Measurements from ENCODE around the gene MZT2B.
A peak's percentile ranks its signal among the peaks of the same experiment; 100 is the strongest.
"Not testable (repeated sequence)": the region's sequence is repeated elsewhere in the genome, so short reads cannot be mapped to it uniquely, and the experiment has no call there.

The MZT2B gene

DNA sequence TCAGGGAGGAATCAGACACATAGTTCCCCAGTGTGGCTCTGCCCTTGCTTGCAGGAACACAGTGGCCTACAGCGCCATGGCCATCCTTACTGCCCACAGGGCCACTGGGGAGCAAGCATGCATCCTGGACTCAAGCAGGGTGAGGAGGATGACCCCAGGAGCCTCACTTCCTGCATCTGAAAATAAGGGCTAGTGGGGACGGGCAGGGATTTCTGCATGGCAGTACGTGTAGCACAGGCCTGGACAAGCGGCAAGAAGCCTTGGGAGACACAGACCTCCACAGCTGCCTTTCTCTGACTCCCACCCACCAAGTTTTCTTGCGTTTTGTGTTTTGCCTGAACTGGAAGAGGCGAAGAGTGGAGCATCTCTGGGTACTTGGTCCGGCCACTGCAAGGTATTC is 19.6 kb upstream of the MZT2B start:
- H3K4me3 ChIP-seq (ENCODE audit: low read depth, low read length); H3K27ac ChIP-seq (ENCODE audit: low read depth, low read length); H3K4me1 ChIP-seq (ENCODE audit: control insufficient read depth, insufficient read depth, low read length, unreplicated experiment); H3K27me3 ChIP-seq (ENCODE audit: insufficient read depth, low read length); H3K36me3 ChIP-seq (ENCODE audit: insufficient read depth, low read length); H2AFZ ChIP-seq (ENCODE audit: low read length, unreplicated experiment); H3K79me2 ChIP-seq (ENCODE audit: control insufficient read depth, insufficient read depth, low read length, unreplicated experiment): not testable (repeated sequence)

DNA sequence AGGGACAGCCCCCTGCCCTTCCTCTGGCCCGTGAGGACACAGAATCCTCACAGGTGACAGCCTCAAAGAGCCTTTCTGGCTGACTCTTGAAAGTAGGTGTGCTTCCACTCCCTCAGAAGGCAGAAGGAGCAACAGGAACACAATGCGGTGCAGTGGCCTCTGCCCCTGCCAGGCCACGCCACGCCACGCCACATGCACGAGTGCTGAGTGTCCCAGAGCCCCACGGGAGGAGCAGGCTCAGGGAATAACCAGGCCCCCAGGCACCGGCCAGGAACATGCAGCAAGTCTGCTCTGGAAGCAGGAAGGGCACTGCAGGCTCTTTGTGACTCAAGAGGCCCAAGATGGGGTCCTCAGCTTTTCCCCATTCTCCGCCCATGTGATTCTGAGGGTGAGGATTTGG is 19.1 kb upstream of the MZT2B start:
- no peak overlapping the region for H2AFZ ChIP-seq (ENCODE audit: low read length, unreplicated experiment)
- no peaks in the 10 kb centered on the region for H3K4me1 ChIP-seq (ENCODE audit: control insufficient read depth, insufficient read depth, low read length, unreplicated experiment)
- no peaks in the 10 kb centered on the region for H3K79me2 ChIP-seq (ENCODE audit: control insufficient read depth, insufficient read depth, low read length, unreplicated experiment)
- H3K27me3 ChIP-seq (ENCODE audit: insufficient read depth, low read length) = no peaks in the 10 kb centered on the region
- no peak overlapping the region for H3K27ac ChIP-seq (ENCODE audit: low read depth, low read length)
- no peak overlapping the region for H3K4me3 ChIP-seq (ENCODE audit: low read depth, low read length)
- 0 out of 2 replicates have a peak, but pooled peaks cover 4% of the 10 kb centered on the region for H3K36me3 ChIP-seq (ENCODE audit: insufficient read depth, low read length)

DNA sequence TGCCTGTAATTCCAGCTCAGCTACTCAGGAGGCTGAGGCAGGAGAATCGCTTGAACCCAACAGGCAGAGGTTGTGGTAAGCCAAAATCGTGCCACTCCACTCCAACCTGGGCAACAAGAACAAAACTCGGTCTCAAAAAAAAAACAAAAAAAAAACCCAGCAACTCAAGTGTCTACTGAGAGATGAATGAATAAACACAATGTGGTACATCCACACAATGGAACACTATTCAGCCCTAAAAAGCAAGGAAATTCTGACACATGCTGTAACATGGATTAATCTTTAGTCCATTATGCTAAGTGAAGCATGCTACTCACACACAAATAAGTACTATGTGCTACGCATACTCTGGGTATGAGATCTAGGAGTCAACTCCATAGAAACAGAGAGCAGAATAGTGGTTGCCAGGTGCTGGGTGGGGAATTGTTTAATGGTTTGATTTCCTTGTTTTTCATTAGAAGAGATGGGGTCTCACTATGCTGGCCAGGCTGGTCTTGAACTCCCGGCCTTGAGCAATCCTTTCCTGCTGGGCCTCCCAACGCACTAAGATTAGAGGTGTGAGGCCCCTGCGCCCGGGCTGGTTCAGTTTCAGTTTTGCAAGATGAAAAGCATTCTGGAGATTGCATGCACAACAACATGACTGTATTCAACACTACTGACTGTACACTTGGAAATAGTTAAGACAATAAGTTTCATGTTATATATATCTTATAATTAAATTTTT is 16.6 kb upstream of the MZT2B start:
- no peaks in the 10 kb centered on the region for H3K4me1 ChIP-seq (ENCODE audit: control insufficient read depth, insufficient read depth, low read length, unreplicated experiment)
- no peak overlapping the region for H3K27ac ChIP-seq (ENCODE audit: low read depth, low read length)
- no peaks in the 10 kb centered on the region for H3K79me2 ChIP-seq (ENCODE audit: control insufficient read depth, insufficient read depth, low read length, unreplicated experiment)
- no peak overlapping the region for H2AFZ ChIP-seq (ENCODE audit: low read length, unreplicated experiment)
- H3K27me3 ChIP-seq (ENCODE audit: insufficient read depth, low read length) = no peaks in the 10 kb centered on the region
- H3K36me3 ChIP-seq (ENCODE audit: insufficient read depth, low read length) = 0 out of 2 replicates have a peak, but pooled peaks cover 4% of the 10 kb centered on the region
- no peak overlapping the region for H3K4me3 ChIP-seq (ENCODE audit: low read depth, low read length)

DNA sequence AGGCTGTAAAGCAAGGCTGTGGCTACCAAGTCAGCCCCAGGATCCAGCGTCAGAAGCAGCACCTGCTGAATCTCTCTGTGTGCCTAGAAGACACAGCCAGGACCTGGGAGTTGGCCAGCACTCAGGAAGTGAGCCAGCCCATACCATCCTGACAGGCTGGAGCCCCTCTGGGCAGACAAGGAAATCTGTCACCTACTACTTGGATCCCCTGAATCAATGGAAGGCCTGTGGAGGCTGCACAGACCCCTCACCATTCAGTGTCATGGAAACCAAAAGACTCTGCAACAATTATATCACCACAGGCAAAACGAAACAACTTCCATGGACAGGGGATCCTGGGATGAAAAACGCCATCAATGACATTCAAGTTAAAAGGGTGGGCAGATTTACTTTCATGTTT is 15.5 kb upstream of the MZT2B start:
- H3K79me2 ChIP-seq (ENCODE audit: control insufficient read depth, insufficient read depth, low read length, unreplicated experiment); H2AFZ ChIP-seq (ENCODE audit: low read length, unreplicated experiment); H3K27me3 ChIP-seq (ENCODE audit: insufficient read depth, low read length); H3K4me1 ChIP-seq (ENCODE audit: control insufficient read depth, insufficient read depth, low read length, unreplicated experiment); H3K4me3 ChIP-seq (ENCODE audit: low read depth, low read length); H3K27ac ChIP-seq (ENCODE audit: low read depth, low read length); H3K36me3 ChIP-seq (ENCODE audit: insufficient read depth, low read length): not testable (repeated sequence)

DNA sequence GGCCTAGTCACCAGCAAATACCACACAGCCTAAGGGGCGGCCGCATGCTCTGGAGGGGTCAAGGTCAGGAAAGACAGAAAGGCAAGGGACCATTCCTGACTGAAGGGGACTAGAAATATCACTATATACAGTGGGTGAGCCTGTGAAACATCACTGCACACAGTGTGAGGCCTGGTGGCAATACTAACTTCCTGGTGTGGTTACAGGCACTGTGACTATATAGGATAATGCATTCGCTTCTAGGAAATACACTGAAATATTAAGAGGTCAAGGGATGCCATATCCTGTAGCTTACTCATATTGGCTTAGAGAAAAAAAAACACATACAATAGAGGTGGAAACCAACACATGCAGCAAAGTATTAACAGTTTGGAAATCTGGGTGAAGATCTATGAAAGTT is 12.9 kb upstream of the MZT2B start:
- not testable (repeated sequence) for H3K4me1 ChIP-seq (ENCODE audit: control insufficient read depth, insufficient read depth, low read length, unreplicated experiment); H3K4me3 ChIP-seq (ENCODE audit: low read depth, low read length); H3K27ac ChIP-seq (ENCODE audit: low read depth, low read length); H3K79me2 ChIP-seq (ENCODE audit: control insufficient read depth, insufficient read depth, low read length, unreplicated experiment); H3K27me3 ChIP-seq (ENCODE audit: insufficient read depth, low read length); H2AFZ ChIP-seq (ENCODE audit: low read length, unreplicated experiment); H3K36me3 ChIP-seq (ENCODE audit: insufficient read depth, low read length)

DNA sequence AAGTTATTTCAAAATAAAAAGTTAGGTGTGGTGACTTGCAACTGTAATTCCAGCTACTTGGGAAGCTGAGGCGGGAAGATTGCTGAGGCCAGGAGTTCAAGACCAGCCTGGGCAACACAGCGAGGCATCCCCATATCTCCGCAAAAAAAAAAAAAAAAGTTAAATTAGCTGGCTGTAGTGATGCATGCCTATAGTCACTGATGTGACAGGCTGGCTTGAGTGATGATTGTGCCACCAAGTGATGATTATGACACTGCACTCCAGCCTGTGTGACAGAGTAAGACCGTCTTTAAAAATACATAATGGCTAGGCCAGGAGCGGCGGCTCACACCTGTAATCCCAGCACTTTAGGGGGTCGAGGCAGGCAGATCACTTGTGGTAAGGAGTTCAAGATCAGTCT is 12.2 kb upstream of the MZT2B start:
- Histone ChIP-seq H3K36me3 (ENCODE audit: insufficient read depth, low read length) (0 out of 2 replicates have a peak, but pooled peaks cover 7% of the 10 kb centered on the region), H2AFZ (ENCODE audit: low read length, unreplicated experiment) (no peak overlapping the region)

DNA sequence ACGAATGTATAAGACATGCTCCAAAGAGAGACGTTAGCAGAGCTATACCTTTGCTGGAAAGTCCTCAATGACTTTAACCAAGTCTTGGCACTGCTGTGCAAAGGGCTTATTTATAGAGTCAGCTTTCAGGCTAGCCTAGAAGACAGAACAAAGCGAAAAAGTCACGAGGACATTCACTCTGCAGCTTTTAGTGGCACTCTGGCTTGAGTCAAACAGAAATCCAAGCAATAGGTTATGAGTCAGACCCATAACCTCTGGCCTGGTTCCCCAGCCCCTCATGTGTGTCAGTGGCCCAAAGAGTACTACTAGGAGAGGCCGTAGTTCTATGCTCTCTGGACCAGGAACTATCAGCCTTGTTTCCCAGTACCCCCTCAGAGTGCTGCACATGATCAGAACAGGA is 7.2 kb upstream of the MZT2B start:
- H2AFZ ChIP-seq (ENCODE audit: low read length, unreplicated experiment); H3K36me3 ChIP-seq (ENCODE audit: insufficient read depth, low read length); H3K4me3 ChIP-seq (ENCODE audit: low read depth, low read length); H3K27ac ChIP-seq (ENCODE audit: low read depth, low read length); H3K4me1 ChIP-seq (ENCODE audit: control insufficient read depth, insufficient read depth, low read length, unreplicated experiment); H3K27me3 ChIP-seq (ENCODE audit: insufficient read depth, low read length): not testable (repeated sequence)
- peaks cover 36% of the 10 kb centered on the region for H3K79me2 ChIP-seq (ENCODE audit: control insufficient read depth, insufficient read depth, low read length, unreplicated experiment)

More for the DNA sequence above, 12.2 kb upstream of the MZT2B start:
- H3K79me2 ChIP-seq (ENCODE audit: control insufficient read depth, insufficient read depth, low read length, unreplicated experiment) = peaks cover 2% of the 10 kb centered on the region
- no peaks in the 10 kb centered on the region for H3K27me3 ChIP-seq (ENCODE audit: insufficient read depth, low read length)
- no peak overlapping the region for H3K4me3 ChIP-seq (ENCODE audit: low read depth, low read length)
- peaks cover 2% of the 10 kb centered on the region for H3K4me1 ChIP-seq (ENCODE audit: control insufficient read depth, insufficient read depth, low read length, unreplicated experiment)
- no peak overlapping the region for H3K27ac ChIP-seq (ENCODE audit: low read depth, low read length)

DNA sequence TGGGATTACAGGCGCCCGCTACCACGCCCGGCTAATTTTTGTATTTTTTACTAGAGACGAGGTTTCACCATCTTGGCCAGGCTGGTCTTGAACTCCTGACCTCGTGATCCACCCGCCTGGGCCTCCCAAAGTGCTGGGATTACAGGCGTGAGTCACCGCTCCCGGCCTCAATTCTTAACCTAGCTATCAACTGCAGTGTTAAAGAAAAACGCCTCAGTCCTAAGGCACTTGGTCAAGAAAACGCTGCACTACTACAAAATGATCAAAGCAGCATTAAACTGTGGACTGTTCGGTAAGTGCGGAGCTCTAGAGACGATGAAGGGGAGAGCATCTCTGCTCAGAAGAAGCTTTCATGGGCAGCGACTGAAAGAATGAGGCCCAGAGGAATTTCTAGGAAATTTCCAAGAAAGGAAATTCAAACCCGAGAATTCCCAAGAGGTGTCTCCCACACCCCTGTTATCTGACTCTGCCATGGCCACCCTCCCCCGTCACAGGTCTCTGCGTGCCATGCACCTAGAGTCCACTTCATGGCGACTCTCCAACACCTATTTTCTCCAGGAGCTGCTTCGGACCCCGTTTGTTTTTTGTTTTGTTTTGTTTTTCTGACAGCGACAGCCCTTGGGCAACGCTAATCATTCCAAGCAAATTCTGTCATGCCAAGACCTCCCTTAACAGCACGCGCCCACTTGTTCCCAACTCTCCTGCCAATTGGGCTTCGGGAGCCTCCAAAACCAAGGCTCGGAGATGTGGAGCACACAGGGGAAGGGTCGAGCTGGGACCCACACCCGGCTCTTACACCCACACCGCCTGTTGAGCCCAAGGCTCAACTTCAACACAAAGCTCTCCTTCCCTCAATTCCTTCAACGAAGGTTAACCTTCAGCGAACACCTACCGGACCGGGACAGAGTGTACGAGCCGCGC is 1.4 kb upstream of the MZT2B start:
- Histone ChIP-seq H3K27ac (ENCODE audit: low read depth, low read length) (peak overlapping the region; percentile 64), H3K4me3 (ENCODE audit: low read depth, low read length) (peak overlapping the region; percentile 98), H3K79me2 (ENCODE audit: control insufficient read depth, insufficient read depth, low read length, unreplicated experiment) (peaks cover 67% of the 10 kb centered on the region), H3K4me1 (ENCODE audit: control insufficient read depth, insufficient read depth, low read length, unreplicated experiment) (peaks cover 14% of the 10 kb centered on the region)
- not testable (repeated sequence) for H3K27me3 ChIP-seq (ENCODE audit: insufficient read depth, low read length); H3K36me3 ChIP-seq (ENCODE audit: insufficient read depth, low read length); H2AFZ ChIP-seq (ENCODE audit: low read length, unreplicated experiment)

DNA sequence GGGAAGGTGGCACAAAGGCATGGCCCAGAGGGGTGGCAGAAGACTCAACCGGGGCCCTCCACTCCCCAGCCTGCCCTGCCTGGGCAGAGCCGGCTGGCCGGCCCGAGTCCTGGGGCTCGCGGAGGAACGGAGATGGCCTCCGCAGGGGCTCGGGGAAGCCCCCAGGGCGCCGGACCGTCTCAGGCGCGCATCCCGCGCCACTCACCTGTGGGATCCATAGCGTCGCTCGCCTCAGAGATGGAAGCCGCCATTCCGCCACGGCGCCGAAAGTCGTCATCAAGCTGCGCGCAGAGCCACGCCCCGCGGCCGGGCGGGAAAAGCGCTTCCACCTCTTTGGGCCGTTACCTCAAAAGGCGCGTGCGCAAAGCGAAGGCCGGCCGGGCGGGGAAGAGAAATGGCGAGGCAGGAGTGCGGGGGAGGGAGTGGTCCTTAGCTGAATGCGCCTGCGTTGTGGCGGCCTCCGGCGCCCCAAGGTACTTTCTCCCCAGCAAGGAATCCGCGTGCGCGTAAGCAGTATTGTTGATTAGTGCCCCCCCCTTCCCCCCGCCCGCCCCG is 660 bp upstream of the MZT2B start, which contains the start of gene SMPD4:
Gene SMPD4 (minus strand): TSS at position 278 of the 555 bp plus-strand sequence. CDS start 5,010 bp downstream, outside the sequence.
- Histone ChIP-seq H3K4me3 (ENCODE audit: low read depth, low read length) (peak within 1 kb of the TSS; percentile 98), H3K36me3 (ENCODE audit: insufficient read depth, low read length) (no peaks in the 10 kb centered on the region), H3K79me2 (ENCODE audit: control insufficient read depth, insufficient read depth, low read length, unreplicated experiment) (peaks cover 69% of the 10 kb centered on the region), H3K27ac (ENCODE audit: low read depth, low read length) (peak within 1 kb of the TSS; percentile 64), H3K27me3 (ENCODE audit: insufficient read depth, low read length) (no peaks in the 10 kb centered on the region), H3K4me1 (ENCODE audit: control insufficient read depth, insufficient read depth, low read length, unreplicated experiment) (peaks cover 14% of the 10 kb centered on the region), H2AFZ (ENCODE audit: low read length, unreplicated experiment) (peak within 1 kb of the TSS; percentile 97)

DNA sequence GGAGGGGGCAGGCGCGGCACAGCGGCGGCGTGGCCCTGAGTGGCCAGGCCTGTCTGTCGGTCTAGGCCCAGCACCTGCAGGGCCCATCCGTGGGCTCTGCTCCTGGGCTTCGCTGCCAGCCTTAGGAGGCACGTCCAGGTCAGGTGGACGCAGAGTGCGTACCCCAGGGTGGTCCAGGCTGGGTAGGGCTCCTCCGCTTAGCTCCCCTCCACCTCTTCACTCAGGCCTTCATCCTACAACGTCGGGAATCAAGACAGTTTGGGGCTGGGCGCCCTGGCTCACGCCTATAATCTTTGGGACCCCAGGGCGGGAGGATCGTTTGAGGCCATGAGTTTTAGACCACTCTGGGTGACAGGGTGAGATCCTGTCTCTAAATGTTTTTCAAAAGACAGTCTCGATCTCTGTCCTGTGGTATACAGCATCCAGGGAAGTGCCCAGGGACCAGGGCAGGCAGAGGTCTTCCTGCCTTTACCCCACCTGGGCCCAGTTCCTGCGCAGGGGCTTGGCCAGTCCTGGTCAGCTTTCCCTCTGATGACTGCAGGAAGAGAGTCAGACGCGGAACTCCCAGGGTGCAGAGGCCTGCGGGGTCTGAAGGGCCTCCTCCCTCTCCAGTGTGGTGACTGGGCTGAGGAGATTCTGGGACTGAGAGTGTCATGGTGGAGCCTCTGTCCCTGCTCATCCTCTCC is 907 bp downstream of the MZT2B start:
- peak overlapping the region; percentile 3 for H2AFZ ChIP-seq (ENCODE audit: low read length, unreplicated experiment)

More for the DNA sequence above, 907 bp downstream of the MZT2B start:
- H3K79me2 ChIP-seq (ENCODE audit: control insufficient read depth, insufficient read depth, low read length, unreplicated experiment) = peaks cover 57% of the 10 kb centered on the region
- peaks cover 14% of the 10 kb centered on the region for H3K4me1 ChIP-seq (ENCODE audit: control insufficient read depth, insufficient read depth, low read length, unreplicated experiment)
- H3K4me3 ChIP-seq (ENCODE audit: low read depth, low read length) = peak overlapping the region; percentile 98
- H3K27ac ChIP-seq (ENCODE audit: low read depth, low read length); H3K27me3 ChIP-seq (ENCODE audit: insufficient read depth, low read length); H3K36me3 ChIP-seq (ENCODE audit: insufficient read depth, low read length): not testable (repeated sequence)
